ENCODE measurements around the gene GALR3. TPM values are rescaled to one million over a fixed set of nuclear protein-coding genes. Genes with fewer than 3 reads are reported as not detected.

Gene GALR3
- total and polyA plus RNA-seq, 2 of the 8 experiments (the other 6 are each of a cell fraction or from before 2014, with no cell fraction given): 0.84 to 1.1 TPM

- peak; percentile 17; the same call in 1 of the 2 replicates for TF ChIP-seq CREB1 (IDR thresholded peaks at IDR 0.05)
- TF ChIP-seq SRF (IDR thresholded peaks at IDR 0.05; ENCODE audit: low read depth, low read length): no peak
Observed at GRCh38 chr22:37802310-37803194, 20.6 kb upstream of the GALR3 start (continued).

Measured in H1 (cell line).